ENCODE measurements around the gene MALAT1. TPM values are rescaled to one million over a fixed set of nuclear protein-coding genes. Genes with fewer than 3 reads are reported as not detected.

Gene MALAT1
- total and polyA plus RNA-seq, 2 experiments from 2014 or later: 2,206 to 6,020 TPM

GRCh38 chr11:65501186-65501471, 2.3 kb downstream of the MALAT1 start (continued):
- TF ChIP-seq CTCF (conservative IDR thresholded peaks at IDR 0.05; ENCODE audit: low read depth in 2 of 2) (no peak), ZNF331 (CRISPR knock-in tag; IDR thresholded peaks at IDR 0.05; ENCODE audit: low read depth) (no peak), ETS1 (IDR thresholded peaks at IDR 0.05) (no peak), EZH2phosphoT487 (IDR thresholded peaks at IDR 0.05; ENCODE audit: unreplicated experiment) (no peak), EZH2 (IDR thresholded peaks at IDR 0.05; ENCODE audit: low read depth, unreplicated experiment) (no peak), STAT1 (IDR thresholded peaks at IDR 0.05; ENCODE audit: unreplicated experiment) (no peak)

- H3K27ac Mint-ChIP-seq: peak overlapping the region; percentile 77
- Histone ChIP-seq H3F3A (replicated peaks; ENCODE audit: low read depth) (peaks cover 77% of the 10 kb centered on the region), H3K9me2 (ENCODE audit: insufficient read depth) (no peaks in the 10 kb centered on the region), H3K4me1 (ENCODE audit: insufficient read depth) (peaks cover 30% of the 10 kb centered on the region), H3K36me3 (ENCODE audit: insufficient read depth) (peaks cover 57% of the 10 kb centered on the region), H4K20me1 (replicated peaks; ENCODE audit: insufficient read depth) (peaks cover 61% of the 10 kb centered on the region), H3K27me3 (ENCODE audit: insufficient read depth) (no peaks in the 10 kb centered on the region), H2AFZ (no peak overlapping the region), H3K27ac (ENCODE audit: low read depth) (peak overlapping the region; percentile 100), H3K4me3 (peak overlapping the region; percentile 65), H3K79me2 (replicated peaks; ENCODE audit: insufficient read depth) (peaks cover 84% of the 10 kb centered on the region), H3K4me2 (peak overlapping the region; percentile 84)
- H3K27me3 Mint-ChIP-seq (ENCODE audit: insufficient read depth, low read depth, poor library complexity): peaks cover 41% of the 10 kb centered on the region
- no peaks in the 10 kb centered on the region; the same call in 2 of the 3 replicates for H3K36me3 Mint-ChIP-seq (ENCODE audit: low read depth)
- H3K9me3 Mint-ChIP-seq: peaks cover 8% of the 10 kb centered on the region; the same call in 2 of the 3 replicates
- H3K4me3 Mint-ChIP-seq: no peak overlapping the region
- DNase-seq (ENCODE audit: low spot score) (no peak), ATAC-seq (no peak)
- peaks cover 34% of the 10 kb centered on the region for H3K4me1 Mint-ChIP-seq
- no peak for TF ChIP-seq JUNB (IDR thresholded peaks at IDR 0.05; ENCODE audit: unreplicated experiment)
- TF ChIP-seq POLR2AphosphoS5 (IDR thresholded peaks at IDR 0.05; ENCODE audit: low read depth): no peak
- no peak for TF ChIP-seq EZH2 (IDR thresholded peaks at IDR 0.05; ENCODE audit: low read depth, unreplicated experiment)
- TF ChIP-seq STAT1 (IDR thresholded peaks at IDR 0.05; ENCODE audit: unreplicated experiment): no peak
- TF ChIP-seq CREB1 (CRISPR knock-in tag; IDR thresholded peaks at IDR 0.05; ENCODE audit: low read depth): no peak
- TF ChIP-seq CTCF (conservative IDR thresholded peaks at IDR 0.05; ENCODE audit: low read depth in 2 of 2): no peak
- no peak for TF ChIP-seq EZH2phosphoT487 (IDR thresholded peaks at IDR 0.05; ENCODE audit: unreplicated experiment)
- no peak for TF ChIP-seq REST (IDR thresholded peaks at IDR 0.05; ENCODE audit: unreplicated experiment)
Measured at GRCh38 chr11:65501472-65502273, 2.8 kb downstream of the MALAT1 start.

Data from GM23338 (cell line).